ENCODE measurements around the gene MB.

MB gene

DNA sequence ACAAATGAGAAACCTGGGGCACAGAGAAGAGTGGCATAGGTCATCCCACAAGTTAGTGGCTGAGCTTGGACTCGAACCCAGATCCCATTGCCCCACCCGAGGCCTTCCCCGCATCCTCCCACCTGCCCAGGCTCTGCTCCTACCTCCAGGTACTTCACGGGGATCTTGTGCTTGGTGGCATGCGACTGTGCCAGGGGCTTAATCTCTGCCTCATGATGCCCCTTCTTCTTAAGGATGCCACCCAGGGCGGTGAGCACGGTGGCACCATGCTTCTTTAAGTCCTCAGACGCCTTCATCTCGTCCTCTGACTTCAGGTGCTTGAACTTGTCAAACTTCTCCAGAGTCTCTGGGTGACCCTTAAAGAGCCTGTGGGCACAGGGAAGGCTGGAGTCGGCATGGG lies 6.4 kb downstream of the MB start:
- DNase-seq (ENCODE audit: low read depth): no peak
- TF ChIP-seq, protein P1, sequence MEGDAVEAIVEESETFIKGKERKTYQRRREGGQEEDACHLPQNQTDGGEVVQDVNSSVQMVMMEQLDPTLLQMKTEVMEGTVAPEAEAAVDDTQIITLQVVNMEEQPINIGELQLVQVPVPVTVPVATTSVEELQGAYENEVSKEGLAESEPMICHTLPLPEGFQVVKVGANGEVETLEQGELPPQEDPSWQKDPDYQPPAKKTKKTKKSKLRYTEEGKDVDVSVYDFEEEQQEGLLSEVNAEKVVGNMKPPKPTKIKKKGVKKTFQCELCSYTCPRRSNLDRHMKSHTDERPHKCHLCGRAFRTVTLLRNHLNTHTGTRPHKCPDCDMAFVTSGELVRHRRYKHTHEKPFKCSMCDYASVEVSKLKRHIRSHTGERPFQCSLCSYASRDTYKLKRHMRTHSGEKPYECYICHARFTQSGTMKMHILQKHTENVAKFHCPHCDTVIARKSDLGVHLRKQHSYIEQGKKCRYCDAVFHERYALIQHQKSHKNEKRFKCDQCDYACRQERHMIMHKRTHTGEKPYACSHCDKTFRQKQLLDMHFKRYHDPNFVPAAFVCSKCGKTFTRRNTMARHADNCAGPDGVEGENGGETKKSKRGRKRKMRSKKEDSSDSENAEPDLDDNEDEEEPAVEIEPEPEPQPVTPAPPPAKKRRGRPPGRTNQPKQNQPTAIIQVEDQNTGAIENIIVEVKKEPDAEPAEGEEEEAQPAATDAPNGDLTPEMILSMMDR (IDR thresholded peaks at IDR 0.05; ENCODE audit: insufficient read depth, low read depth, low read length, missing control alignments): no peak
- no peak overlapping the region for H3K4me3 ChIP-seq (ENCODE audit: low read length)

DNA sequence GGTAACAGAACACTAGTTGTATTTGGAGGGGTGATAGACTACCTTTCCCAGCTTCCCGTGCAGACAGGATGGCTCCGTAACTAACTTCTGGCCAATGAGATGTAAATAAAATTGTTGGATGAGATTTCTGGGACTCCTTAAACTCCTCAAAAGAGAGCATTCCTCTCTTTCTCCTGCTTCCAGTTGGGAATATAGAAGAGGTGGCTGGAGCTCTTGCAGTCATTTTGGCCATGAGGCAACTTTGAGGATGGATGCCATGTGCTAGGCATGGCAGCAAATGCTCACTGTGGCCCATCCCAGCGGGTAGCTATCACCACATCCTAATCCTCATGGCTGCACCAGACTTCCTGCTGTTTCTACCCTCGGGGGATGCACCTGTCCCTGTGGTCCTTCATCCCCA lies 7.4 kb downstream of the MB start:
- H3K4me3 ChIP-seq (ENCODE audit: low read length): no peak overlapping the region
- no peak for DNase-seq (ENCODE audit: low read depth)
- TF ChIP-seq, protein P1 (IDR thresholded peaks at IDR 0.05; ENCODE audit: insufficient read depth, low read depth, low read length, missing control alignments): no peak

DNA sequence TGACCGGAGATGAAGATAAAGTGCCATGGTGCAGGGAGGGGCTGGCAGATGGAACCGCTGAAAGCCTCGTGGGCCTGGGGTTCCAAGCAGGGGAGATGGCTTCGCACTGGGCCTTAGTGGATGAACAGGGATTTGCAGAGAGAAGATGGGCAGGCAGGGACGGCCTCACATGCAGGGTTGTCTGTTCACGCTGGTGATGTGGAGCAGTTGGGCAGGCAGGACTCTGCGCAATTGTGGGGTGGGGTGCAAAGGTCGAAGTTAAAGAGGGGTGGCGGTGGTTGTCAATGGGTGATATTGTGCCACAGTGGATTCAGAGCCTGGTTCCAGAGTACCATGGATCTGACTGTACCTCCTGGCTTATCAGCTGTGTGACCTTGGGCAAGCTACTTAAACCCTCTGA lies 7.9 kb downstream of the MB start:
- TF ChIP-seq, protein P1 (IDR thresholded peaks at IDR 0.05; ENCODE audit: insufficient read depth, low read depth, low read length, missing control alignments): no peak
- no peak for DNase-seq (ENCODE audit: low read depth)
- no peak overlapping the region for H3K4me3 ChIP-seq (ENCODE audit: low read length)

DNA sequence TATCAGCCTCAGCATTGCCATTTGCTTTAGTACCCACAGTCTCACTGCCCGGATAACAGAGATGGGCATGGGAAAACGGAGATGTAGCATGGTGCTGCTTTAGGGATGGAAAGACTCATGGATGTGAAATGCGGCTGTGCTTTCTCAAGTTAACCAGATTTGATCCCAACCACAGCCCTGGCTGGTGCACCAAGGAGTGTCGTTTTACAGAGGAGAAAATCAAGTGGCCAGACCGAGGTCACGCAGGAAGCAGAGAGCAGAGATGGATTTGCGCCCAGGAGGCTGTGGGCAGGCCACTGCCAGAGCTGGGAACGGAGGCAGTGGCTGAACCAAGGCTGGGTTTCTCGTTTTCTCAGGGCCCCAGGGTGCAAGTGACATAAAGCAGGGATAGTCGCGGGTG lies 9.0 kb downstream of the MB start:
- TF ChIP-seq, protein P1 (IDR thresholded peaks at IDR 0.05; ENCODE audit: insufficient read depth, low read depth, low read length, missing control alignments): no peak
- H3K4me3 ChIP-seq (ENCODE audit: low read length): no peak overlapping the region
- no peak for DNase-seq (ENCODE audit: low read depth)

DNA sequence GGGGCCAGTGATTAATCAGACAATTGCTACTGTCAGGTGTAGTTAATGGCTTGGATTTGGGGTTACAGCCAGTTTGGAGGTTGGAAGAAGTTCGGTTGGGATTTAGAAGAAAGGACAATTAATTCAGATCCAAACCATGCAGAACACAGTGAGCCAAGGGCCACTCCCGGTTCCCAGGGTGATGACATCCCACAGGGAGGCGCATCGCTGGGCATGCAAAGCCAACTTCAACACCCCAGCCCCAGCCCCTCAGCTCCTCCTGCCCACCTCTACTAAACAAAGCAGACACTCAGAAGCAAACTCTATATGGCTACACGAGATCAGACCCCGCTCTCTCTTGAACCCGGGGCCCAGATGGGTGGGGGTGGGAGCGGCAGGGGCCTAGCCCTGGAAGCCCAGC lies 10.2 kb downstream of the MB start:
- TF ChIP-seq, protein P1 (IDR thresholded peaks at IDR 0.05; ENCODE audit: insufficient read depth, low read depth, low read length, missing control alignments): no peak
- H3K4me3 ChIP-seq (ENCODE audit: low read length): no peak overlapping the region
- DNase-seq (ENCODE audit: low read depth): no peak

DNA sequence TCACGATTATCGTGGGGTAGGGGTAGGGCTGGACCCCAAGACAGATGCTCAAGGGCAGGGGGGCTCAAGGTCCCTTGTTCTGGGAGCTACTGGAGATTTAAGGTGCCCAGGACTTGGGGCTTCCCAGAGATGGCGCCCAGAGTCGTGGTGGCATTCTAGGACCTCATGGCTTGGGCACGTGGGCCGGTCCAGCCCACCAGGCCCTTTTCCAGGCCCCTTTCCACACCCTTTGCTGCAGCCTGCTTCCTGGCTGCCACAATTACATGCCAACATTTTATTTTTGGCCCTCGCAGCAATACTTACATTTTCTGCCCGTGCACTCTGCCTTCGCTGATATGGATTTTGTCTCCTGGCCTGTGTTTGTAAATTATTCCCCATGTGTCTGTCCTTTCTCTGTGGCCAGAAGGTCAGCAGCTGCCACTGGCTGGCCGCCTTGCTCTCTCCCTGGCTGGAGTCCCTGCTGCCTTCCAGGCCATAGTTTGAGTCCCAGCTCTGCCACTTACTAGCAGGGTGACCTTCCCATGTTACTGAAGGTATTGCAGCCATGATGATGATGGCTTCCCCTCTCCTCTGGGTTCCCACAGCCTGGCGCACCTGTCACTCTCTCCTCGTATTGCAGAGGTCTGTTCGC lies 11.2 kb downstream of the MB start:
- DNase-seq (ENCODE audit: low read depth): no peak
- H3K4me3 ChIP-seq (ENCODE audit: low read length): no peak overlapping the region

DNA sequence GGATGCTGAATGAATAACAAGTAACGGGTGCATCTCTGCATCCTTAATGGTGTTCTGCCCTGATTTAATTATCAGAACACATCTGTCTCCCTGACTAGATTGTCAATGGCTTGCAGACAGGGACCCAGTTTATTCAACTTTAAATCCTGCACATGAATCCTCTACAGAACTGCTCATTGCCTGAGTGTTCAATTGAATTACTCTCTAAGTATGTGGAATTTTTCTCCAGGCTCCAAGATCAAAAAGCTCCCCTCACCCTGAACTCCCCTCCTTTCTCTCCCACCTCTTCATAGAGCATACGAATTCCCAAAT lies 11.8 kb downstream of the MB start:
- DNase-seq (ENCODE audit: low read depth): no peak
- TF ChIP-seq, protein P1 (IDR thresholded peaks at IDR 0.05; ENCODE audit: insufficient read depth, low read depth, low read length, missing control alignments): no peak
- H3K4me3 ChIP-seq (ENCODE audit: low read length): no peak overlapping the region

More for the DNA sequence above, 11.2 kb downstream of the MB start:
- TF ChIP-seq, protein P1 (IDR thresholded peaks at IDR 0.05; ENCODE audit: insufficient read depth, low read depth, low read length, missing control alignments): no peak

Data from epithelial cell of esophagus (primary cell).